NT2/D1 (cell line): ENCODE data around the gene GABARAPL1.

Source experiments
- DNase-seq: peaks from one replicate; pipeline ENCODE4 v3.0.0-alpha.2; 2011; ENCODE audit warnings: low read depth, low spot score
- H3K27me3 ChIP-seq: 2 replicates; pipeline ENCODE4 v1.6.0; 2011; ENCODE audit warnings: mild to moderate bottlenecking; ENCODE audit not compliant: insufficient read length, insufficient read depth
- H3K36me3 ChIP-seq: 2 replicates; pipeline ENCODE4 v1.6.1; 2011; ENCODE audit warnings: mild to moderate bottlenecking, low read length, mixed read lengths; ENCODE audit not compliant: insufficient read depth, insufficient read length
- H3K4me1 ChIP-seq: 2 replicates; pipeline ENCODE4 v1.5.1; 2011; ENCODE audit not compliant: insufficient read depth, insufficient read length
- H3K4me3 ChIP-seq: 2 replicates; pipeline ENCODE4 v1.5.1; 2011; ENCODE audit warnings: low read depth; ENCODE audit not compliant: insufficient read length
- H3K9ac ChIP-seq: 2 replicates; pipeline ENCODE4 v1.6.0; 2011; ENCODE audit warnings: low read depth; ENCODE audit not compliant: insufficient read length
- H3K9me3 ChIP-seq: 2 replicates; pipeline ENCODE4 v1.5.1; 2011; ENCODE audit warnings: mild to moderate bottlenecking, low read length; ENCODE audit not compliant: insufficient read depth
- SUZ12 ChIP-seq: IDR thresholded peaks from 2 replicates; pipeline ENCODE4 v1.6.1; 2011; ENCODE audit not compliant: insufficient read length, insufficient read depth; ENCODE audit errors: extremely low read depth
- YY1 ChIP-seq: IDR thresholded peaks from 2 replicates; pipeline ENCODE4 v1.6.1; 2011; ENCODE audit not compliant: insufficient read length, insufficient read depth
- ZNF274 ChIP-seq: IDR thresholded peaks from 2 replicates; pipeline ENCODE4 v1.6.1; 2011; ENCODE audit warnings: mild to moderate bottlenecking, low read depth, low read length

The GABARAPL1 gene

DNA sequence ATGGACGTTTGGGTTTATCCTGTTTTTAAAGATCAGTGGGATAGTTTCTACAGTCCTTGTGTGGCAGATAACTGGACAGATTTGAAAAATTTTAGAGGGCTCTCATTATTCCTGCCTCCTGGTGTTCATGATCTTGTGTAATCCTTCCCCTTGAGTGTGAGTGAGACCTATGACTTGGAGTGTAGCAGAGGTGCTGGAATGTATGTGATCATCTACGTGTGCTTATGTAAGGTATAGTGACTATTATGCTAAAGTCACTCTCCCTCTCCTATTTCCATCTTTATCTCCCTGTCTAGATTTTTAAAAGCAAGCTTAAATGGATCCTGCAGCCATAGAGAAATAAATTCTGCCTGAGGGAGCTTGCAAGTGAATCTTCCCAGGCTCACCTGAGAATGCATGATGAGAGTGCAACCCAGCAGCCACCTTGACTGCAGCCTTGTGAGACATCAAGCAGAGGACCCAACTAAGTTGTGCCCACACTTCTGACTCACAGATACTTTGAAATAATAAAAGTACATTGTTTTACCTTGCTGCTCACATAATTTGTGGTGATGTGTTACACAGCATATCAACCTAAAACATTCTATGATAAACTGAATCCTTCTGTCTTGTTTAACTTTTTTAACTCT, 37.6 kb upstream of the GABARAPL1 start:
- no peak overlapping the region for H3K9ac ChIP-seq
- H3K4me1 ChIP-seq, result no peaks in the 10 kb centered on the region
- H3K9me3 ChIP-seq, result no peaks in the 10 kb centered on the region
- no peaks in the 10 kb centered on the region for H3K36me3 ChIP-seq
- H3K4me3 ChIP-seq, result no peak overlapping the region
- no peaks in the 10 kb centered on the region for H3K27me3 ChIP-seq
- no peak for DNase-seq
- TF ChIP-seq SUZ12 (no peak), YY1 (no peak), ZNF274 (no peak)

- Histone ChIP-seq H3K9me3 (no peaks in the 10 kb centered on the region), H3K27me3 (no peaks in the 10 kb centered on the region), H3K36me3 (no peaks in the 10 kb centered on the region), H3K4me3 (no peak overlapping the region), H3K4me1 (no peaks in the 10 kb centered on the region), H3K9ac (no peak overlapping the region)
- DNase-seq, result no peak
- TF ChIP-seq SUZ12, result no peak
- TF ChIP-seq YY1, result no peak
- TF ChIP-seq ZNF274, result no peak
Measured at GRCh38 chr12:10175846-10176636, 36.6 kb upstream of the GABARAPL1 start.

- Histone ChIP-seq H3K4me1 (no peaks in the 10 kb centered on the region), H3K9me3 (no peaks in the 10 kb centered on the region), H3K36me3 (no peaks in the 10 kb centered on the region), H3K9ac (no peak within 1 kb of the TSS), H3K4me3 (no peak within 1 kb of the TSS), H3K27me3 (no peaks in the 10 kb centered on the region)
- TF ChIP-seq YY1, result no peak
- TF ChIP-seq ZNF274, result no peak
- no peak for TF ChIP-seq SUZ12
- DNase-seq, result no peak
Measured at GRCh38 chr12:10178821-10179220, 33.9 kb upstream of the GABARAPL1 start, which contains the start of gene TMEM52B. Gene TMEM52B (plus strand): TSS chr12:10179032. CDS start chr12:10179575, 543 bp downstream.

DNA sequence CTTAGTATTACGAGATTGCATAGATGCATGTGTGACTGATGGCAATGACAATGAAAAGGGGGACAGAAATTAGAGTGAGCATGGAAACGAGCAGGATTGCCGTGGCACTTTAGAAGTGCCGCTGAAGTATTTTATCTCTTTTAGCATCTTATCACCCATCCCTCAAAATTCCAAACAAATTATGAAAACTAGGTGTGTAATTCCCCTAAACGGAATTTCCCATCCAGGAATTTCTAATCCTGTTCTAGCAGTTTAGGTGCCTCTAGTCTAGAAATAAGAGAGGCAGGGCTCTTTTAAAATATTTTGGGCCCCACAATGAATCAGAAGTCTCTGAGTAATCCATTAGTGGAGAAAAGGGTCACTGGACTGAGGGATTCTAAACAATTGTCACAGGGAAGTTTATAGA, 32.9 kb upstream of the GABARAPL1 start:
- no peaks in the 10 kb centered on the region for H3K4me1 ChIP-seq
- H3K36me3 ChIP-seq, result no peaks in the 10 kb centered on the region
- no peak for DNase-seq
- H3K9me3 ChIP-seq, result no peaks in the 10 kb centered on the region
- H3K27me3 ChIP-seq, result no peaks in the 10 kb centered on the region
- no peak overlapping the region for H3K4me3 ChIP-seq
- TF ChIP-seq YY1 (no peak), ZNF274 (no peak), SUZ12 (no peak)
- H3K9ac ChIP-seq, result no peak overlapping the region

DNA sequence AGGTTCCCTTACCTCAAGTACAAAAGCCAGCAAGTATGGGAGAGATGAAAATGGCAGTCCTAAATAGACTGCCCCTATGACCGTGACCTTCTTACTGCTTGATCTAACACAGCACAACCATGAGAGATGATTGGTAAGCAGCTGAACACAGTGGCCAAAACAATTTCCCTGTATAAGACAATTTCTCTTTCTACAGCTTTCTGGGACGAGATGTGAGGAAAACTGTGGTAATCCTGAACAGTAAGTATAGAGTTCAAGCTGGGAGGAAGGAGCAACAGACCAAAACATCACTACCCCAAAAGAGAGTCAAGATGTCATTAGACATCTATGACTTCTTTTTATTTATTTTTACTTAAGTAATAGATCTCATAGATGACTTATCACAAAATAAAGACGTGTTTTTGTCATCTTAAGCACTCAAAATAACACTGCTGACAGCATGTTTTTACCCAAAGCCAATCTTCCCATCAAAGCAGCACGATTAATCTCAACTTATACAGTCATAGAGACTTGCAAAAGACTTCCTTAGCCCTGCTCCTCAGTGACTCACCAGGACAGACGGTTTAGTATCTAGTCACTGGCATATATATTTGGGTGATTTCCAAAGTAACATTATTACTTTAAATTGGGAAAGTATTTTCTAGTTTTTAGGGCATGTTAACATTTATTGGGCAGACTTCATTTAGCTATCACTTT, 30.2 kb upstream of the GABARAPL1 start:
- no peak overlapping the region for H3K9ac ChIP-seq
- no peak overlapping the region for H3K4me3 ChIP-seq
- no peaks in the 10 kb centered on the region for H3K9me3 ChIP-seq
- no peaks in the 10 kb centered on the region for H3K4me1 ChIP-seq
- H3K27me3 ChIP-seq, result no peaks in the 10 kb centered on the region
- no peak for DNase-seq
- H3K36me3 ChIP-seq, result no peaks in the 10 kb centered on the region
- TF ChIP-seq YY1, result no peak
- no peak for TF ChIP-seq ZNF274
- TF ChIP-seq SUZ12, result no peak

- Histone ChIP-seq H3K4me3 (no peak overlapping the region), H3K36me3 (no peaks in the 10 kb centered on the region), H3K9me3 (no peaks in the 10 kb centered on the region), H3K9ac (no peak overlapping the region), H3K4me1 (no peaks in the 10 kb centered on the region), H3K27me3 (no peaks in the 10 kb centered on the region)
- TF ChIP-seq ZNF274 (no peak), YY1 (no peak), SUZ12 (no peak)
- no peak for DNase-seq
Measured at GRCh38 chr12:10184261-10184843, 28.3 kb upstream of the GABARAPL1 start.
